GM12878 (cell line): ENCODE results near the gene HM13. TPM values are rescaled to one million over a fixed set of nuclear protein-coding genes. Genes with fewer than 3 reads are reported as not detected.

Experiments
- ATAC-seq: fragments of 200-7000 bp; cut with Tn5 transposase; 3 replicates; pipeline ENCODE4 v1.9.1; 2020; ENCODE audit warnings: mild to moderate bottlenecking, moderate library complexity
- BruUV-seq: library from RNA; stranded (reverse); fragments of 400-500 nt; replicated peaks from 2 replicates; lab custom pipeline; 2021; lab: Mats Ljungman, UMichigan
- CTCF ChIA-PET: fragments of 300-600 bp; sonication (Branson Sonifier 250); formaldehyde crosslinking; extraction: SDS; loops from one replicate; lab custom pipeline; 2021; ENCODE audit warnings: inconsistent platforms; lab: Yijun Ruan, JAX
- POLR2A ChIA-PET: fragments of 350-600 bp; formaldehyde crosslinking; extraction: SDS; loops from one replicate; lab custom pipeline; 2021; ENCODE audit warnings: inconsistent platforms; lab: Charles Lee
- RAD21 ChIA-PET: fragments of 300-600 bp; sonication (Branson Sonifier 250); formaldehyde crosslinking; loops from one replicate; lab custom pipeline; 2023; ENCODE audit warnings: antibody characterized with exemption; ENCODE audit not compliant: unreplicated experiment; lab: Charles Lee
- SMC1A ChIA-PET: fragments of 300-600 bp; sonication (Branson Sonifier 250); formaldehyde crosslinking; loops from one replicate; lab custom pipeline; 2023; ENCODE audit not compliant: unreplicated experiment, uncharacterized antibody; lab: Charles Lee
- DNase-seq: peaks from one replicate; pipeline ENCODE4 v3.0.0-alpha.2; 2011; ENCODE audit warnings: low read depth, low spot score
- FAIRE-seq: peaks from 3 replicates; lab custom pipeline; 2011; peaks lifted over from hg19 to GRCh38; lab: Jason Lieb, UNC
- H2AFZ ChIP-seq: 2 replicates; pipeline ENCODE4 v1.6.0; 2011; ENCODE audit warnings: low read depth, low read length, control low read depth; ENCODE audit not compliant: control insufficient read depth
- H3K27ac ChIP-seq: 2 replicates; pipeline ENCODE4 v1.5.1; 2011; ENCODE audit warnings: control low read depth; ENCODE audit not compliant: control insufficient read depth, insufficient read depth
- H3K27me3 ChIP-seq, 2 experiments: replicated peaks in 1 of 2; 2 replicates each; pipeline versions ENCODE4 v1.6.0 to v1.6.1; 2011; ENCODE audit warnings: low read length in 1 of 2; ENCODE audit not compliant: control insufficient read depth in 2 of 2, insufficient read depth in 2 of 2
- H3K36me3 ChIP-seq, 2 experiments: 2 replicates each; pipeline ENCODE4 v1.5.1; 2011; ENCODE audit warnings: low read length in 1 of 2; ENCODE audit not compliant: control insufficient read depth in 2 of 2, insufficient read depth in 2 of 2
- H3K4me1 ChIP-seq: 2 replicates; pipeline ENCODE4 v1.6.1; 2011; ENCODE audit warnings: mild to moderate bottlenecking, low read length, moderate library complexity, mixed read lengths; ENCODE audit not compliant: control insufficient read depth, insufficient read depth
- H3K4me2 ChIP-seq: 2 replicates; pipeline ENCODE4 v1.6.0; 2011; ENCODE audit warnings: control low read depth; ENCODE audit not compliant: control insufficient read depth, insufficient read depth
- H3K4me3 ChIP-seq: fragments of 200-600 bp; sonication (generic); 2 replicates; pipeline ENCODE4 v1.5.1; 2016
- H3K79me2 ChIP-seq: 2 replicates; pipeline ENCODE4 v1.6.0; 2011; ENCODE audit warnings: low read length; ENCODE audit not compliant: control insufficient read depth, insufficient read depth
- H3K9ac ChIP-seq: 2 replicates; pipeline ENCODE4 v1.8.0; 2011; ENCODE audit warnings: low read length, control low read depth, mixed read lengths; ENCODE audit not compliant: control insufficient read depth, insufficient read depth
- H3K9me3 ChIP-seq: replicated peaks from 3 replicates; pipeline ENCODE4 v1.5.1; 2011; ENCODE audit warnings: mild to moderate bottlenecking, low read length; ENCODE audit not compliant: control insufficient read depth, insufficient read depth
- H4K20me1 ChIP-seq: 2 replicates; pipeline ENCODE4 v1.6.0; 2011; ENCODE audit not compliant: control insufficient read depth, insufficient read depth
- CBFB ChIP-seq: IDR thresholded peaks from 2 replicates; pipeline ENCODE4 v1.6.1; 2016; ENCODE audit warnings: antibody characterized with exemption, low read depth
- EP300 ChIP-seq, 2 experiments: fragments of 150-350 bp in 1 of 2; IDR thresholded peaks; 2 replicates each; pipeline ENCODE4 v1.6.1; 2011 to 2012; ENCODE audit warnings: low read depth in 2 of 2, low read length in 2 of 2, borderline replicate concordance in 1 of 2, improper control_type of control experiment in 1 of 2, inconsistent platforms in 1 of 2; ENCODE audit not compliant: control insufficient read depth in 1 of 2
- FOXK2 ChIP-seq: fragments of 450-650 bp; IDR thresholded peaks from 2 replicates; pipeline ENCODE4 v1.6.1; 2017; ENCODE audit warnings: mild to moderate bottlenecking, moderate library complexity
- MLLT1 ChIP-seq: fragments of 450-650 bp; IDR thresholded peaks from 2 replicates; pipeline ENCODE4 v1.6.1; 2016; ENCODE audit warnings: mild to moderate bottlenecking
- MTA2 ChIP-seq: fragments of 450-650 bp; IDR thresholded peaks from 2 replicates; pipeline ENCODE4 v1.6.1; 2016; ENCODE audit warnings: low read depth, mild to moderate bottlenecking, moderate library complexity
- NFXL1 ChIP-seq: fragments of 450-650 bp; IDR thresholded peaks from 2 replicates; pipeline ENCODE4 v1.6.1; 2017; ENCODE audit warnings: antibody characterized with exemption, mild to moderate bottlenecking, borderline replicate concordance
- NR2C1 ChIP-seq: fragments of 450-650 bp; IDR thresholded peaks from 2 replicates; pipeline ENCODE4 v1.6.1; 2017; ENCODE audit warnings: antibody characterized with exemption, mild to moderate bottlenecking, moderate library complexity
- NR2F1 ChIP-seq: fragments of 450-650 bp; conservative IDR thresholded peaks from 2 replicates; pipeline ENCODE4 v1.6.1; 2017; ENCODE audit warnings: mild to moderate bottlenecking
- RBBP5 ChIP-seq: fragments of 200-600 bp; sonication (generic); conservative IDR thresholded peaks from 2 replicates; pipeline ENCODE4 v1.6.1; 2016
- RCOR1 ChIP-seq: conservative IDR thresholded peaks from 2 replicates; pipeline ENCODE4 v1.6.1; 2012; ENCODE audit warnings: low read depth, low read length, improper control_type of control experiment
- SKIL ChIP-seq: fragments of 450-650 bp; IDR thresholded peaks from 2 replicates; pipeline ENCODE4 v1.6.1; 2017; ENCODE audit warnings: mild to moderate bottlenecking, low read depth, inconsistent platforms; ENCODE audit not compliant: poor library complexity, severe bottlenecking
- SMAD1 ChIP-seq: fragments of 450-650 bp; IDR thresholded peaks from 2 replicates; pipeline ENCODE4 v1.6.1; 2018; ENCODE audit warnings: mild to moderate bottlenecking, low read depth; ENCODE audit not compliant: partially characterized antibody
- SPI1 ChIP-seq: IDR thresholded peaks from 2 replicates; pipeline ENCODE4 v1.6.1; 2011; ENCODE audit warnings: low read depth, mild to moderate bottlenecking, low read length, moderate library complexity, borderline replicate concordance; ENCODE audit not compliant: insufficient read depth
- SUPT20H ChIP-seq: IDR thresholded peaks from 2 replicates; pipeline ENCODE4 v1.6.1; 2011; ENCODE audit warnings: low read depth, mild to moderate bottlenecking, low read length, moderate library complexity, borderline replicate concordance; ENCODE audit not compliant: control insufficient read depth
- TCF12 ChIP-seq: IDR thresholded peaks from 2 replicates; pipeline ENCODE4 v1.6.1; 2011; ENCODE audit warnings: low read depth, mild to moderate bottlenecking, low read length
- ZZZ3 ChIP-seq: IDR thresholded peaks from 2 replicates; pipeline ENCODE4 v1.6.1; 2011; ENCODE audit warnings: low read depth; ENCODE audit not compliant: control insufficient read depth, insufficient read length
- WGBS: methylation state at CpG from one replicate; pipeline ENCODE4 v1.1.6; 2016; ENCODE audit warnings: low lambda C conversion rate; ENCODE audit not compliant: insufficient replicate concordance, insufficient coverage; ENCODE audit errors: missing lambda C conversion rate; 5-methylcytosine and 5-hydroxymethylcytosine counted together
- in situ Hi-C: fragments of 300-500 bp; cut with MboI; formaldehyde crosslinking; loops from 9 replicates; pipeline ENCODE4 v1.14.3; 2018; ENCODE audit warnings: mixed read lengths
- intact Hi-C: fragments of 100-400 bp; cut with micrococcal nuclease; formaldehyde crosslinking; loops from one replicate; pipeline ENCODE4 v1.14.2; 2022; ENCODE audit not compliant: unreplicated experiment
- polyA plus RNA-seq, 11 experiments: library from polyadenylated mRNA; depleted of rRNA in 4 of 11; unstranded in 6 of 11; stranded (reverse) in 5 of 11; fragments of >200 nt; fragmentation: Nextera tagmentation in 4 of 11; fragmentation: Illumina TruSeq in 1 of 11; extraction: Ambion mirVana in 4 of 11; extraction: Trizol in 1 of 11; gene quantifications; 1 replicate in 1 of 11; 2 replicates in 10 of 11; pipeline versions ENCODE4 v1.2.1 to v1.2.3, GENCODE V29; 2011 to 2016; ENCODE audit warnings: inconsistent platforms in 2 of 11, missing spikeins in 2 of 11, low read depth in 1 of 11
- total RNA-seq, 4 experiments: library from RNA; depleted of rRNA in 3 of 4; stranded (reverse); fragments of >200 nt in 3 of 4; fragmentation: Illumina TruSeq in 1 of 4; extraction: Trizol in 1 of 4; gene quantifications; 2 replicates each; pipeline versions ENCODE4 v1.2.1 to v1.2.3, GENCODE V29; 2013 to 2021
- TF ChIP-seq, protein P1 (sequence below): fragments of 450-650 bp; formaldehyde crosslinking; IDR thresholded peaks from 2 replicates; pipeline ENCODE4 v1.4.0; 2022; ENCODE audit warnings: mild to moderate bottlenecking, moderate library complexity

The HM13 gene
- total and polyA plus RNA-seq, 10 of the 15 experiments (the other 5 are each of a cell fraction or from before 2014, with no cell fraction given): 4.8 to 185 (median 81.7) TPM

DNA sequence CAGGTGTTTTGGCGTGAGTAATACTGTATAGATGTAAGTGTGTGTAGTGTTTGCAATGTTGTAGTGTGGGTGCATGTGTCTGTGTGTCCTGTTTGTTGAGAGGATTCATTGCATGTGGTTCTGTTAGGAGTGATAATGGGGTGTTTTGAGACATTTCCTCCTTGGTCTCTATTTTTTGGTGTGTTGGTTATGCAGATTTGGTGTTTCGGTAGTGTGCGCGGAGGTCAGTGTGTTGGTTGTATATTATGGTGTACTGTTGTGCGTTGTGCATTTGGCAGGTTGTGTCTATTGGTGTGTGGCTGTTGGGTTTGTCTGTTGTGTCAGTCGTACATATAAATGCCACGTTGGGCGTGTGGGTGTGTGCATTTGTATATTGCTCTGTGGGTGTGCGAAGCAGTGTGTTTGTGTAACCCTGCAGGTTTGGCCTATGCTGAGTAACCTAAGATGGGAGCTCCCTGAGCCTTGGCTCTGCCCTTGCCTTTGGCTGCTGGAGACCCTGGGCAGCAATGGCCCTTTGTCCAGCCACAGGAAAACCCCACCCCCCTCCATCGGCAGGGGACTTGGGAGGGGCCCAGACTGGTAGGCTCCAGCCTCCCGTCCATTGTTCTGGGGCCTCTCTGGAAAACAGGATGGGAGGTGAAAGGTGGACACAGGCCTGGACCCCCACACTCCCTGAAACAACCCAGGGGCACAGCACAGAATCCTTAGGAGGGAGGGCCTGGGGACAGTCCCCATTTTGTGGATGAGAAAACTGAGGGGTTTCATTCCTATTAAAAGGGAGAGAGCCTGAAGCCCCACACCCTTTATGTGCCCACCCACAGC is 80.5 kb downstream of the HM13 start:
- WGBS: 71% methylated on average over 11 of the region's 11 CpGs
- ChIA-PET CTCF (no interaction called here), POLR2A (no interaction called here), SMC1A (no interaction called here), RAD21 (interaction anchor here (2.0 kb wide), 1 partner anchor 22 kb away, joined by 5 read pairs; no protein-coding TSS in a partner anchor)
- DNase-seq (no peak), FAIRE-seq (no peak), ATAC-seq (no peak)
- no peak overlapping the region for H3K27ac ChIP-seq
- H3K4me1 ChIP-seq: peaks cover 6% of the 10 kb centered on the region
- no peak overlapping the region for H2AFZ ChIP-seq
- H3K27me3 ChIP-seq: no peaks in the 10 kb centered on the region
- no peaks in the 10 kb centered on the region for H3K79me2 ChIP-seq
- no peak overlapping the region for H3K9ac ChIP-seq
- H3K4me2 ChIP-seq: no peak overlapping the region; the same call in 1 of the 2 replicates
- no peaks in the 10 kb centered on the region for H3K36me3 ChIP-seq
- no peaks in the 10 kb centered on the region for H4K20me1 ChIP-seq
- no peak overlapping the region for H3K4me3 ChIP-seq
- TF ChIP-seq FOXK2: 0 out of 2 replicates have a peak, but pooled peaks have one; percentile 36
- no peak for TF ChIP-seq NR2F1
- no peak for TF ChIP-seq NFXL1
- TF ChIP-seq SKIL: no peak
- no peak for TF ChIP-seq ZZZ3
- TF ChIP-seq MLLT1: peak; percentile 88
- TF ChIP-seq EP300 (IDR thresholded peaks at IDR 0.05; ENCODE audit: borderline replicate concordance in 1 of 2, control insufficient read depth in 1 of 2, low read depth in 2 of 2, low read length in 2 of 2): no peak
- no peak for TF ChIP-seq SMAD1
- TF ChIP-seq CBFB: no peak
- TF ChIP-seq MTA2: no peak
- TF ChIP-seq, protein P1, sequence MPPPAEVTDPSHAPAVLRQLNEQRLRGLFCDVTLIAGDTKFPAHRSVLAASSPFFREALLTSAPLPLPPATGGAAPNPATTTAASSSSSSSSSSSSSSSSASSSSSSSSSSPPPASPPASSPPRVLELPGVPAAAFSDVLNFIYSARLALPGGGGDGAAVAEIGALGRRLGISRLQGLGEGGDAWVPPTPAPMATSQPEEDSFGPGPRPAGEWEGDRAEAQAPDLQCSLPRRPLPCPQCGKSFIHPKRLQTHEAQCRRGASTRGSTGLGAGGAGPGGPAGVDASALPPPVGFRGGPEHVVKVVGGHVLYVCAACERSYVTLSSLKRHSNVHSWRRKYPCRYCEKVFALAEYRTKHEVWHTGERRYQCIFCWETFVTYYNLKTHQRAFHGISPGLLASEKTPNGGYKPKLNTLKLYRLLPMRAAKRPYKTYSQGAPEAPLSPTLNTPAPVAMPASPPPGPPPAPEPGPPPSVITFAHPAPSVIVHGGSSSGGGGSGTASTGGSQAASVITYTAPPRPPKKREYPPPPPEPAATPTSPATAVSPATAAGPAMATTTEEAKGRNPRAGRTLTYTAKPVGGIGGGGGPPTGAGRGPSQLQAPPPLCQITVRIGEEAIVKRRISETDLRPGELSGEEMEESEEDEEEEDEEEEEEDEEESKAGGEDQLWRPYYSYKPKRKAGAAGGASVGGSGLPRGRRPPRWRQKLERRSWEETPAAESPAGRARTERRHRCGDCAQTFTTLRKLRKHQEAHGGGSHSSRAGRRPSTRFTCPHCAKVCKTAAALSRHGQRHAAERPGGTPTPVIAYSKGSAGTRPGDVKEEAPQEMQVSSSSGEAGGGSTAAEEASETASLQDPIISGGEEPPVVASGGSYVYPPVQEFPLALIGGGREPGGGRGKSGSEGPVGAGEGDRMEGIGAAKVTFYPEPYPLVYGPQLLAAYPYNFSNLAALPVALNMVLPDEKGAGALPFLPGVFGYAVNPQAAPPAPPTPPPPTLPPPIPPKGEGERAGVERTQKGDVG (CRISPR knock-in tag): no peak
- no peak for TF ChIP-seq SUPT20H
- no peak for TF ChIP-seq SPI1
- TF ChIP-seq NR2C1: no peak
- TF ChIP-seq RCOR1: no peak
- TF ChIP-seq RBBP5: no peak
- no peak for TF ChIP-seq TCF12
- in situ Hi-C loops (no loop called here), intact Hi-C loops (no loop called here)
- no peaks in the 10 kb centered on the region for H3K9me3 ChIP-seq
- no TSS peak for BruUV-seq
